MM.1S (cell line): ENCODE results near the gene USO1.

Experiments
- EZH2 ChIP-seq: fragments of 300-600 bp; sonication (generic); optimal IDR thresholded peaks from 2 replicates; pipeline ENCODE3; 2017; ENCODE audit warnings: low read depth, mild to moderate bottlenecking, antibody characterized with exemption, low read length, mixed read lengths
- EZH2phosphoT487 ChIP-seq: fragments of 300-600 bp; sonication (generic); IDR thresholded peaks from 2 replicates; pipeline ENCODE4 v1.6.1; 2018; ENCODE audit warnings: antibody characterized with exemption, low read length
- TF ChIP-seq, protein P1 (sequence below): fragments of 300-600 bp; sonication (generic); IDR thresholded peaks from 2 replicates; pipeline ENCODE4 v1.5.1; 2016; ENCODE audit warnings: antibody characterized with exemption, low read length, mixed read lengths

DNA sequence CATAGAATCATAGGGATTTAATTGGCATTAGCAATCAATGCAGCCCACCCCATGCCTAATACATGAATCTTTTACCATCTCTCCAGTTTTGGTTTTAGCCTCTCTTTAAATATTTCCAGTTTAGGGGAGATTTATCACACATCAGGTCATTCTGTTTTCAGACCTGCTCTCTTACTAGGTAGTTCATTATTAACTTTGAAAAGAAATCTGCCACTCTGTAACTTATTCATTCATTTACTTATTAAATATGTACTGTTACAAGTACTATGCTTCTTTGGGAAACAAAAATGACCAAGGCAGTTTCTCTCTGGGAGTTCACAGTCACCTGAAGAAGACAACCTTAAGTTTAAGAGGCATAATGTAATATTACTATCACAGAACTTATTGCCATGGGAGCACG, 62.1 kb downstream of the USO1 start:
- TF ChIP-seq, protein P1, sequence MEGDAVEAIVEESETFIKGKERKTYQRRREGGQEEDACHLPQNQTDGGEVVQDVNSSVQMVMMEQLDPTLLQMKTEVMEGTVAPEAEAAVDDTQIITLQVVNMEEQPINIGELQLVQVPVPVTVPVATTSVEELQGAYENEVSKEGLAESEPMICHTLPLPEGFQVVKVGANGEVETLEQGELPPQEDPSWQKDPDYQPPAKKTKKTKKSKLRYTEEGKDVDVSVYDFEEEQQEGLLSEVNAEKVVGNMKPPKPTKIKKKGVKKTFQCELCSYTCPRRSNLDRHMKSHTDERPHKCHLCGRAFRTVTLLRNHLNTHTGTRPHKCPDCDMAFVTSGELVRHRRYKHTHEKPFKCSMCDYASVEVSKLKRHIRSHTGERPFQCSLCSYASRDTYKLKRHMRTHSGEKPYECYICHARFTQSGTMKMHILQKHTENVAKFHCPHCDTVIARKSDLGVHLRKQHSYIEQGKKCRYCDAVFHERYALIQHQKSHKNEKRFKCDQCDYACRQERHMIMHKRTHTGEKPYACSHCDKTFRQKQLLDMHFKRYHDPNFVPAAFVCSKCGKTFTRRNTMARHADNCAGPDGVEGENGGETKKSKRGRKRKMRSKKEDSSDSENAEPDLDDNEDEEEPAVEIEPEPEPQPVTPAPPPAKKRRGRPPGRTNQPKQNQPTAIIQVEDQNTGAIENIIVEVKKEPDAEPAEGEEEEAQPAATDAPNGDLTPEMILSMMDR: no peak
- no peak for TF ChIP-seq EZH2
- TF ChIP-seq EZH2phosphoT487: no peak
